Measurements from ENCODE around the gene SYP.
A peak's percentile ranks its signal among the peaks of the same experiment; 100 is the strongest.
"Not testable (repeated sequence)": the region's sequence is repeated elsewhere in the genome, so short reads cannot be mapped to it uniquely, and the experiment has no call there.

Gene SYP

GRCh38 chrX:49187526-49187925 is 12.5 kb downstream of the SYP start:
- no peak for DNase-seq

GRCh38 chrX:49187028-49187394 is 13.0 kb downstream of the SYP start:
- no peak for DNase-seq

GRCh38 chrX:49186125-49187027 is 13.6 kb downstream of the SYP start, which contains the start of gene PRICKLE3:
TSS of gene PRICKLE3 (minus strand) at chrX:49186373. CDS start at chrX:49186297, 76 bp downstream.
- peak; percentile 44 for DNase-seq

- DNase-seq: peak; percentile 95
Observed at GRCh38 chrX:49184294-49185281, 15.4 kb downstream of the SYP start.

GRCh38 chrX:49183701-49184281 is 16.2 kb downstream of the SYP start:
- no peak for DNase-seq

- no peak for DNase-seq
Observed at GRCh38 chrX:49179358-49179757, 20.6 kb downstream of the SYP start.

GRCh38 chrX:49178537-49178936 is 21.5 kb downstream of the SYP start:
- no peak for DNase-seq

GRCh38 chrX:49177873-49178480 is 22.0 kb downstream of the SYP start:
- DNase-seq: no peak

- no peak for DNase-seq
Observed at GRCh38 chrX:49177338-49177833, 22.6 kb downstream of the SYP start.

- DNase-seq: no peak
Observed at GRCh38 chrX:49176421-49177326, 23.3 kb downstream of the SYP start.

GRCh38 chrX:49175435-49176274 is 24.3 kb downstream of the SYP start:
- no peak for DNase-seq

- DNase-seq: no peak
Observed at GRCh38 chrX:49174723-49175122, 25.3 kb downstream of the SYP start.

GRCh38 chrX:49173544-49173943 is 26.4 kb downstream of the SYP start:
- DNase-seq: not testable (repeated sequence)

- DNase-seq: peak; percentile 32
Observed at GRCh38 chrX:49172280-49172780, 27.7 kb downstream of the SYP start.

- peak; percentile 19 for DNase-seq
Observed at GRCh38 chrX:49171752-49172279, 28.2 kb downstream of the SYP start, which contains the start of gene PLP2. TSS of gene PLP2 (plus strand) at chrX:49171898. CDS start at chrX:49172001, 103 bp downstream.

GRCh38 chrX:49167740-49168108 is 32.3 kb downstream of the SYP start:
- DNase-seq: no peak

- DNase-seq: no peak
Observed at GRCh38 chrX:49166914-49167739, 32.9 kb downstream of the SYP start.
